Globus pallidus (tissue), 1 donor: Measurements from ENCODE around the gene FAM98C.

ENCODE experiments used
- DNase-seq: peaks from one replicate; pipeline ENCODE4 v3.0.0-alpha.2; 2015; ENCODE audit warnings: low spot score

FAM98C gene

DNA sequence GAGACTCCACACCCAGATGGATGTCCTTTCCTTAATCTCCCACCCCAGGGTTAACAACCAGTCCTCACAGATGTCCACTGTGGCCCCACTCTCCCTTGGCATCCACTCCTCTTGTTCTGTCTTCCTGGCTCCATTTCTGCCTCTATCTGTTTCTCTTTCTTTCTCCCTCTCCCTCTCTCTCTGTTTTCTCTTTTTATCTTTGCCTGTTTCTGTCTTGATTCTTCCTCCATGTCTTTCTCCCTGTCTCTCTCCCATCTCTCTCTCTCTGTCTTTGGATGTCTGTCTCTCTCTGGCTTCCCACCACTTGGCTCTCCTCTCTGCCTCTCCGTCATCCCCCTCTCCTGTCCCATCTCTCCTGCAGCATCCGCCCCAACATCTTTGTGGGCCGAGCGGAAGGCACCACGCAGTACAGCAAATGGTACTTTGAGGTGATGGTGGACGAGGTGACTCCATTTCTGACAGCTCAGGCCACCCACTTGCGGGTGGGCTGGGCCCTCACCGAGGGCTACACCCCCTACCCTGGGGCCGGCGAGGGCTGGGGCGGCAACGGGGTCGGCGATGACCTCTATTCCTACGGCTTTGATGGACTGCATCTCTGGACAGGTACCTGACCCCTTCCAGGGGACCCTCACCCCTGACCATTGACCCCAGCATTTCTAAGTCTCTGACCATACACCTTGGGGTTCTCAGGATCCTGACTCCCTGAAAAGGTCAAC is 55.0 kb downstream of the FAM98C start:
- DNase-seq: no peak
